ENCODE results near the gene PTCH1. TPM values are rescaled to one million over a fixed set of nuclear protein-coding genes. Genes with fewer than 3 reads are reported as not detected.

Gene PTCH1
- polyA plus RNA-seq, 1 donor (not counting 4 experiments of a cell fraction or from before 2014, with no cell fraction given): 1.7 TPM

DNA sequence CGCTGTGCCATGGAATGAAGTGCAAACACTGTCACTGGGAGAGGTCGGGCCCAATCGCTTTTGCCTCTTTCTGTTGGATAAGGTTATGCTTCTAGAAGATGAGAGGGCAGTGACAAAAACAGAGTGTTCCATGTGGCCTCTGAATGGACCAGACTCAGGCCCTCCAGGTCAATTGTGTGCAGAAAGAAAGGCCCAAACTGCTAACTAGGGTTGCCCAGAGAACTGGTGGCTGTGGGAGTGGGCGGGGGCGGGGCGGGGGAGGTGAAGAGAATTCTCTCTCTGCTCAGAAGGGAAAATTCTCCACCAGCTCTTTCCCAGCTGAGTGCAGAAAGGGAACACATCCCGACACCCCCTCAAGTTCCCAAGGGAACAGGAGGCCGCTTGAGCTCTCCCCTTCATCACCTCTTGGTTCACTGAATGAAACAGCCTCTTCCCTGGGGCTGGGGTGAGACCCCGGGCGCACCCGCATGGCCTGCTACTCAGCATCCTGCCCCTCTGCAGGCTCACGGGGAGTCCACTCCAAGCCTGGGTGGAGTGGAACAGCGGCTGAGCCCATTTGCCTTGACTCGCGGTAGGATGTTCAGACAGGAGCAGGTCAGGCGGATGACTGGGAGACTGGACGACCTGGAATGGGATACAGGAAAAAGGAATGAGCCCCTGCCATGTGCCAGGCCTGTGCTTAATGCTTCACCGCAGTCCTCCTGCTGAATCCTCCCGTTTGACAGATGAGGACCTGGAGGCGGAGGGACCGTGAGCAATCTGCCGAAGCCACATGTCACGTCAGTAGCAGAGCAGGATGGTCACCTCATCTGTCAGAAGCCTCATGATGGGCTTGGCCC is 105.5 kb downstream of the PTCH1 start:
- Histone ChIP-seq H3K9me1 (ENCODE audit: control insufficient read depth, extremely low read depth, insufficient read depth, low read length) (no peaks in the 10 kb centered on the region), H3K4me2 (ENCODE audit: control insufficient read depth, extremely low read depth, insufficient read depth, low read depth, low read length) (no peak overlapping the region), H3K9me3 (ENCODE audit: control insufficient read depth, low read depth, low read length) (no peaks in the 10 kb centered on the region), H3K27me3 (ENCODE audit: control insufficient read depth, extremely low read depth, insufficient read depth, low read length) (no peaks in the 10 kb centered on the region), H3K4me3 (ENCODE audit: control insufficient read depth in 2 of 3, extremely low read depth in 1 of 3, insufficient read depth in 2 of 3, low read depth in 1 of 3, low read length in 3 of 3) (no peak overlapping the region), H2AFZ (ENCODE audit: control insufficient read depth, low read length) (no peak overlapping the region), H3K36me3 (ENCODE audit: control insufficient read depth in 2 of 2, extremely low read depth in 1 of 2, insufficient read depth in 2 of 2, low read length in 2 of 2) (no peaks in the 10 kb centered on the region), H3K79me2 (ENCODE audit: control insufficient read depth, insufficient read depth, low read length) (no peaks in the 10 kb centered on the region), H3K27ac (ENCODE audit: control insufficient read depth, insufficient read depth, low read length) (no peak overlapping the region), H3K9ac (ENCODE audit: control insufficient read depth, extremely low read depth, insufficient read depth, low read length) (no peak overlapping the region), H3K4me1 (ENCODE audit: control insufficient read depth, extremely low read depth, insufficient read depth, low read length) (peaks cover 10% of the 10 kb centered on the region), H4K20me1 (ENCODE audit: control insufficient read depth, extremely low read depth, insufficient read depth, low read length) (no peaks in the 10 kb centered on the region)
- FAIRE-seq (no peak), DNase-seq (ENCODE audit: low read depth, low spot score) (no peak)
- TF ChIP-seq, protein P1, sequence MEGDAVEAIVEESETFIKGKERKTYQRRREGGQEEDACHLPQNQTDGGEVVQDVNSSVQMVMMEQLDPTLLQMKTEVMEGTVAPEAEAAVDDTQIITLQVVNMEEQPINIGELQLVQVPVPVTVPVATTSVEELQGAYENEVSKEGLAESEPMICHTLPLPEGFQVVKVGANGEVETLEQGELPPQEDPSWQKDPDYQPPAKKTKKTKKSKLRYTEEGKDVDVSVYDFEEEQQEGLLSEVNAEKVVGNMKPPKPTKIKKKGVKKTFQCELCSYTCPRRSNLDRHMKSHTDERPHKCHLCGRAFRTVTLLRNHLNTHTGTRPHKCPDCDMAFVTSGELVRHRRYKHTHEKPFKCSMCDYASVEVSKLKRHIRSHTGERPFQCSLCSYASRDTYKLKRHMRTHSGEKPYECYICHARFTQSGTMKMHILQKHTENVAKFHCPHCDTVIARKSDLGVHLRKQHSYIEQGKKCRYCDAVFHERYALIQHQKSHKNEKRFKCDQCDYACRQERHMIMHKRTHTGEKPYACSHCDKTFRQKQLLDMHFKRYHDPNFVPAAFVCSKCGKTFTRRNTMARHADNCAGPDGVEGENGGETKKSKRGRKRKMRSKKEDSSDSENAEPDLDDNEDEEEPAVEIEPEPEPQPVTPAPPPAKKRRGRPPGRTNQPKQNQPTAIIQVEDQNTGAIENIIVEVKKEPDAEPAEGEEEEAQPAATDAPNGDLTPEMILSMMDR (optimal IDR thresholded peaks at IDR 0.05 in 1 of 3, IDR thresholded peaks at IDR 0.05 in 1 of 3, conservative IDR thresholded peaks at IDR 0.05 in 1 of 3; ENCODE audit: extremely low read depth in 1 of 3, insufficient read depth in 2 of 3, low read length in 3 of 3): no peak
- no peak for TF ChIP-seq EZH2 (IDR thresholded peaks at IDR 0.05; ENCODE audit: low read length)
- dilution Hi-C loops (cut with MboI; ENCODE audit: extremely low pct_ligation_motif_present, low sequenced_read_pairs): no loop called here

- H2AFZ ChIP-seq (ENCODE audit: control insufficient read depth, low read length): no peak overlapping the region
- peak overlapping the region; percentile 35 for H3K4me2 ChIP-seq (ENCODE audit: control insufficient read depth, extremely low read depth, insufficient read depth, low read depth, low read length)
- DNase-seq (ENCODE audit: low read depth, low spot score) (no peak), FAIRE-seq (peak; percentile 44)
- H3K9me1 ChIP-seq (ENCODE audit: control insufficient read depth, extremely low read depth, insufficient read depth, low read length): no peaks in the 10 kb centered on the region
- H3K27me3 ChIP-seq (ENCODE audit: control insufficient read depth, extremely low read depth, insufficient read depth, low read length): no peaks in the 10 kb centered on the region
- peaks cover 10% of the 10 kb centered on the region for H3K4me1 ChIP-seq (ENCODE audit: control insufficient read depth, extremely low read depth, insufficient read depth, low read length)
- dilution Hi-C loops (cut with MboI; ENCODE audit: extremely low pct_ligation_motif_present, low sequenced_read_pairs): no loop called here
- TF ChIP-seq EZH2 (IDR thresholded peaks at IDR 0.05; ENCODE audit: low read length): no peak
- TF ChIP-seq, protein P1 (optimal IDR thresholded peaks at IDR 0.05 in 1 of 3, IDR thresholded peaks at IDR 0.05 in 1 of 3, conservative IDR thresholded peaks at IDR 0.05 in 1 of 3; ENCODE audit: extremely low read depth in 1 of 3, insufficient read depth in 2 of 3, low read length in 3 of 3): no peak
- H3K9me3 ChIP-seq (ENCODE audit: control insufficient read depth, low read depth, low read length): no peaks in the 10 kb centered on the region
- H3K36me3 ChIP-seq (ENCODE audit: control insufficient read depth in 2 of 2, extremely low read depth in 1 of 2, insufficient read depth in 2 of 2, low read length in 2 of 2): no peaks in the 10 kb centered on the region
- H3K27ac ChIP-seq (ENCODE audit: control insufficient read depth, insufficient read depth, low read length): peak overlapping the region; percentile 42
- H3K4me3 ChIP-seq (ENCODE audit: control insufficient read depth in 2 of 3, extremely low read depth in 1 of 3, insufficient read depth in 2 of 3, low read depth in 1 of 3, low read length in 3 of 3): no peak overlapping the region
- H4K20me1 ChIP-seq (ENCODE audit: control insufficient read depth, extremely low read depth, insufficient read depth, low read length): no peaks in the 10 kb centered on the region
- no peaks in the 10 kb centered on the region for H3K79me2 ChIP-seq (ENCODE audit: control insufficient read depth, insufficient read depth, low read length)
- H3K9ac ChIP-seq (ENCODE audit: control insufficient read depth, extremely low read depth, insufficient read depth, low read length): no peak overlapping the region
Observed at GRCh38 chr9:95409650-95410426, 106.9 kb downstream of the PTCH1 start.

Measured in keratinocyte (primary cell).